Endothelial cell of umbilical vein (primary cell): ENCODE results near the gene TPRA1. TPM values are rescaled to one million over a fixed set of nuclear protein-coding genes. Genes with fewer than 3 reads are reported as not detected.

ENCODE experiments used
- BruUV-seq: library from RNA; stranded (reverse); fragments of 400-500 nt; replicated peaks from 2 replicates; lab custom pipeline; 2021; lab: Mats Ljungman, UMichigan
- CTCF ChIA-PET: fragments of 300-600, 350-600 bp; sonication (Branson Sonifier 250); formaldehyde crosslinking; loops from one replicate; lab custom pipeline; 2021; ENCODE audit warnings: antibody characterized with exemption, inconsistent platforms; lab: Charles Lee
- POLR2A ChIA-PET: fragments of 300-600, 350-600 bp; sonication (Branson Sonifier 250); formaldehyde crosslinking; loops from one replicate; lab custom pipeline; 2021; ENCODE audit warnings: antibody characterized with exemption, inconsistent platforms; lab: Charles Lee
- DNase-seq: peaks from one replicate; pipeline ENCODE4 v3.0.0-alpha.2; 2011; ENCODE audit warnings: low read depth, low spot score
- FAIRE-seq: peaks from 2 replicates; lab custom pipeline; 2011; peaks lifted over from hg19 to GRCh38; lab: Jason Lieb, UNC
- H2AFZ ChIP-seq: 2 replicates; pipeline ENCODE4 v1.6.0; 2012; ENCODE audit warnings: low read depth, low read length, control low read depth, inconsistent platforms
- H3K27ac ChIP-seq: 2 replicates; pipeline ENCODE4 v1.5.1; 2011; ENCODE audit warnings: low read depth, mild to moderate bottlenecking, control low read depth, low read length, moderate library complexity; ENCODE audit not compliant: insufficient read depth
- H3K27me3 ChIP-seq, 2 experiments: 2 replicates each; pipeline versions ENCODE4 v1.6.0 to v1.6.1; 2011; ENCODE audit warnings: low read length in 2 of 2, mixed read lengths in 1 of 2; ENCODE audit not compliant: control insufficient read depth in 2 of 2, insufficient read depth in 2 of 2
- H3K36me3 ChIP-seq, 2 experiments: 2 replicates in 1 of 2; 3 replicates in 1 of 2; pipeline ENCODE4 v1.5.1; 2011; ENCODE audit warnings: low read length in 2 of 2, mild to moderate bottlenecking in 1 of 2, moderate library complexity in 1 of 2; ENCODE audit not compliant: control insufficient read depth in 2 of 2, insufficient read depth in 2 of 2; ENCODE audit errors: extremely low read depth in 1 of 2
- H3K4me1 ChIP-seq: 3 replicates; pipeline ENCODE4 v1.5.1; 2011; ENCODE audit warnings: mild to moderate bottlenecking, low read length; ENCODE audit not compliant: control insufficient read depth, insufficient read depth; ENCODE audit errors: extremely low read depth
- H3K4me2 ChIP-seq: 2 replicates; pipeline ENCODE4 v1.6.1; 2011; ENCODE audit warnings: low read length, control low read depth, mixed read lengths; ENCODE audit not compliant: insufficient read depth
- H3K4me3 ChIP-seq, 3 experiments: fragments of 200-600 bp in 1 of 3; sonication (generic), shearing (Covaris generic) in 1 of 3; replicated peaks in 1 of 3; 2 replicates each; pipeline ENCODE4 v1.5.1; 2011 to 2016; ENCODE audit warnings: control low read depth in 3 of 3, low read length in 3 of 3, mild to moderate bottlenecking in 2 of 3, inconsistent platforms in 1 of 3, low read depth in 1 of 3, moderate library complexity in 1 of 3; ENCODE audit not compliant: insufficient read depth in 1 of 3
- H3K79me2 ChIP-seq: 2 replicates; pipeline ENCODE4 v1.6.0; 2012; ENCODE audit warnings: low read length, inconsistent platforms; ENCODE audit not compliant: control insufficient read depth, insufficient read depth
- H3K9ac ChIP-seq: replicated peaks from 2 replicates; pipeline ENCODE3; 2011; ENCODE audit warnings: low read length, control low read depth; ENCODE audit not compliant: insufficient read depth; ENCODE audit errors: extremely low read depth
- H3K9me1 ChIP-seq: replicated peaks from 3 replicates; pipeline ENCODE4 v1.6.0; 2011; ENCODE audit warnings: mild to moderate bottlenecking, low read length; ENCODE audit not compliant: control insufficient read depth, insufficient read depth; ENCODE audit errors: extremely low read depth
- H3K9me3 ChIP-seq: replicated peaks from 2 replicates; pipeline ENCODE4 v1.5.1; 2012; ENCODE audit warnings: low read length, inconsistent platforms; ENCODE audit not compliant: control insufficient read depth, insufficient read depth
- H4K20me1 ChIP-seq: replicated peaks from 2 replicates; pipeline ENCODE3; 2011; ENCODE audit warnings: mild to moderate bottlenecking, low read length; ENCODE audit not compliant: control insufficient read depth, insufficient read depth; ENCODE audit errors: extremely low read depth
- CTCF ChIP-seq, 2 donors: IDR thresholded peaks; 1 replicate in 1 of 2; 2 replicates in 1 of 2; pipeline ENCODE4 v1.5.1; 2011; ENCODE audit warnings: low read length in 2 of 2, mild to moderate bottlenecking in 2 of 2, moderate library complexity in 2 of 2, control low read depth in 1 of 2, inconsistent platforms in 1 of 2, low read depth in 1 of 2; ENCODE audit not compliant: insufficient read depth in 1 of 2; ENCODE audit errors: extremely low read depth in 1 of 2
- EZH2 ChIP-seq: IDR thresholded peaks from 2 replicates; pipeline ENCODE4 v1.6.1; 2012; ENCODE audit warnings: borderline replicate concordance, low read depth, mild to moderate bottlenecking, moderate library complexity, low read length, inconsistent platforms; ENCODE audit not compliant: severe bottlenecking
- FOS ChIP-seq: IDR thresholded peaks from 2 replicates; pipeline ENCODE4 v1.6.1; 2011; ENCODE audit warnings: mild to moderate bottlenecking, low read length, moderate library complexity, borderline replicate concordance; ENCODE audit not compliant: insufficient read depth
- GATA2 ChIP-seq: IDR thresholded peaks from 2 replicates; pipeline ENCODE4 v1.7.0; 2011; ENCODE audit warnings: low read depth, mild to moderate bottlenecking, moderate library complexity, mixed read lengths, low read length; ENCODE audit not compliant: insufficient read length, insufficient read depth
- JUN ChIP-seq: IDR thresholded peaks from 2 replicates; pipeline ENCODE4 v1.6.1; 2011; ENCODE audit warnings: borderline replicate concordance, low read depth; ENCODE audit not compliant: insufficient read length, insufficient read depth
- MAX ChIP-seq: IDR thresholded peaks from 2 replicates; pipeline ENCODE4 v1.6.1; 2011; ENCODE audit not compliant: insufficient read depth, insufficient read length
- MYC ChIP-seq: IDR thresholded peaks from one replicate; pipeline ENCODE4 v1.6.1; 2011; ENCODE audit warnings: mild to moderate bottlenecking, low read depth, low read length
- POLR2A ChIP-seq: IDR thresholded peaks from 2 replicates; pipeline ENCODE4 v1.6.1; 2012; ENCODE audit warnings: low read depth, mild to moderate bottlenecking, control low read depth, low read length
- POLR2AphosphoS5 ChIP-seq: IDR thresholded peaks from 2 replicates; pipeline ENCODE4 v1.6.1; 2012; ENCODE audit warnings: low read depth, mild to moderate bottlenecking, control low read depth, low read length, moderate library complexity; ENCODE audit not compliant: insufficient read depth
- dilution Hi-C: fragments of 300-500 bp; cut with MboI; formaldehyde crosslinking; loops from one replicate; pipeline ENCODE4 v1.15.0; 2019; ENCODE audit warnings: low sequenced_read_pairs; ENCODE audit not compliant: extremely low pct_ligation_motif_present
- intact Hi-C: fragments of 100-400 bp; cut with micrococcal nuclease; formaldehyde crosslinking; loops from one replicate; pipeline ENCODE4 v1.10.0; 2022
- polyA plus RNA-seq, 4 experiments: library from polyadenylated mRNA; depleted of rRNA in 3 of 4; stranded (reverse) in 3 of 4; unstranded in 1 of 4; fragments of >200 nt; gene quantifications; 2 replicates each; pipeline versions ENCODE4 v1.2.1 to v1.2.3, GENCODE V29; 2011 to 2012; ENCODE audit warnings: missing spikeins in 1 of 4
- total RNA-seq: library from RNA; stranded (reverse); gene quantifications from 2 replicates; pipeline ENCODE4 v1.2.3, GENCODE V29; 2021

TPRA1 gene
- total and polyA plus RNA-seq, 2 donors (not counting 3 experiments of a cell fraction or from before 2014, with no cell fraction given), result 34.3 to 58.0 TPM

GRCh38 chr3:127545711-127546457, 44.6 kb downstream of the TPRA1 start:
- no peaks in the 10 kb centered on the region for H4K20me1 ChIP-seq
- no peak overlapping the region for H3K27ac ChIP-seq
- no peaks in the 10 kb centered on the region for H3K9me1 ChIP-seq
- ChIA-PET CTCF (interaction anchor here (0.6 to 7.5 kb wide), 14 partner anchors 8 to 1023 kb away, joined by 3 to 75 read pairs (median 6); partner anchors contain the start of gene CHST13), POLR2A (no interaction called here)
- DNase-seq (no peak), FAIRE-seq (no peak)
- no peak overlapping the region for H3K4me2 ChIP-seq
- no peak overlapping the region for H3K9ac ChIP-seq
- H3K79me2 ChIP-seq, result no peaks in the 10 kb centered on the region
- no peaks in the 10 kb centered on the region for H3K9me3 ChIP-seq
- dilution Hi-C loops (no loop called here), intact Hi-C loops (loop anchor here (10.0 kb wide), 1 partner anchor 171 kb away; no protein-coding TSS in a partner anchor)
- H3K4me1 ChIP-seq, result peaks cover 4% of the 10 kb centered on the region
- BruUV-seq, result no TSS peak
- TF ChIP-seq POLR2A (no peak), MAX (no peak), FOS (no peak), CTCF (IDR thresholded peaks at IDR 0.05; ENCODE audit: extremely low read depth in 1 of 2, insufficient read depth in 1 of 2, low read depth in 1 of 2, low read length in 2 of 2) (no peak), POLR2AphosphoS5 (no peak), EZH2 (no peak), MYC (no peak), JUN (no peak), GATA2 (no peak)
- no peak overlapping the region for H3K4me3 ChIP-seq
- no peaks in the 10 kb centered on the region for H3K36me3 ChIP-seq
- H2AFZ ChIP-seq, result no peak overlapping the region
- no peaks in the 10 kb centered on the region for H3K27me3 ChIP-seq
